Measurements from ENCODE around the gene TMEM150A.
A peak's percentile ranks its signal among the peaks of the same experiment; 100 is the strongest.
"Not testable (repeated sequence)": the region's sequence is repeated elsewhere in the genome, so short reads cannot be mapped to it uniquely, and the experiment has no call there.

The TMEM150A gene

GRCh38 chr2:85605406-85606115, 3.1 kb upstream of the TMEM150A start:
- in situ Hi-C loops (cut with HindIII; ENCODE audit: low sequenced_read_pairs) = no loop called here
- H3K4me3 ChIP-seq (ENCODE audit: low read depth, low read length) = no peak overlapping the region
- peak; percentile 94 for DNase-seq (ENCODE audit: low read depth, low spot score)
- TF ChIP-seq CTCF (IDR thresholded peaks at IDR 0.05; ENCODE audit: low read depth, low read length) = no peak

- TF ChIP-seq CTCF (IDR thresholded peaks at IDR 0.05; ENCODE audit: low read depth, low read length) = no peak
- H3K4me3 ChIP-seq (ENCODE audit: low read depth, low read length) = no peak overlapping the region
- peak; percentile 8 for DNase-seq (ENCODE audit: low read depth, low spot score)
- in situ Hi-C loops (cut with HindIII; ENCODE audit: low sequenced_read_pairs) = no loop called here
Observed at GRCh38 chr2:85604568-85605339, 2.3 kb upstream of the TMEM150A start.

- not testable (repeated sequence) for H3K4me3 ChIP-seq (ENCODE audit: low read depth, low read length); DNase-seq (ENCODE audit: low read depth, low spot score)
Observed at GRCh38 chr2:85604133-85604444, 1.6 kb upstream of the TMEM150A start.

GRCh38 chr2:85601771-85602475, 575 bp downstream of the TMEM150A start:
- in situ Hi-C loops (cut with HindIII; ENCODE audit: low sequenced_read_pairs) = no loop called here
- peak overlapping the region; percentile 80 for H3K4me3 ChIP-seq (ENCODE audit: low read depth, low read length)

More at GRCh38 chr2:85604133-85604444, 1.6 kb upstream of the TMEM150A start:
- in situ Hi-C loops (cut with HindIII; ENCODE audit: low sequenced_read_pairs) = not testable (repeated sequence)

GRCh38 chr2:85600951-85601770, 1.3 kb downstream of the TMEM150A start:
- in situ Hi-C loops (cut with HindIII; ENCODE audit: low sequenced_read_pairs) = no loop called here
- DNase-seq (ENCODE audit: low read depth, low spot score) = no peak
- peak overlapping the region; percentile 80 for H3K4me3 ChIP-seq (ENCODE audit: low read depth, low read length)
- TF ChIP-seq CTCF (IDR thresholded peaks at IDR 0.05; ENCODE audit: low read depth, low read length) = no peak

More at GRCh38 chr2:85601771-85602475, 575 bp downstream of the TMEM150A start:
- peak; percentile 37 for DNase-seq (ENCODE audit: low read depth, low spot score)
- no peak for TF ChIP-seq CTCF (IDR thresholded peaks at IDR 0.05; ENCODE audit: low read depth, low read length)

GRCh38 chr2:85600235-85600575, 2.3 kb downstream of the TMEM150A start:
- H3K4me3 ChIP-seq (ENCODE audit: low read depth, low read length) = no peak overlapping the region
- DNase-seq (ENCODE audit: low read depth, low spot score) = no peak
- in situ Hi-C loops (cut with HindIII; ENCODE audit: low sequenced_read_pairs) = no loop called here
- no peak for TF ChIP-seq CTCF (IDR thresholded peaks at IDR 0.05; ENCODE audit: low read depth, low read length)

All from astrocyte of the spinal cord (primary cell).